HFFc6 (cell line): Measurements from ENCODE around the gene TAGAP. TPM values are rescaled to one million over a fixed set of nuclear protein-coding genes. Genes with fewer than 3 reads are reported as not detected.

Source experiments
- DNase-seq: peaks from one replicate; pipeline ENCODE4 v3.0.0-alpha.2; 2018
- H3K27ac Mint-ChIP-seq: 2 replicates; pipeline ENCODE4 v1.8.0; 2020; ENCODE audit warnings: mild to moderate bottlenecking, mixed read lengths
- H3K27me3 Mint-ChIP-seq: 2 replicates; pipeline ENCODE4 v1.8.0; 2021; ENCODE audit warnings: mild to moderate bottlenecking, moderate library complexity, mixed read lengths; ENCODE audit not compliant: insufficient read depth
- H3K36me3 Mint-ChIP-seq: 2 replicates; pipeline ENCODE4 v1.8.0; 2021; ENCODE audit warnings: low read depth, mixed read lengths
- H3K4me1 Mint-ChIP-seq: 2 replicates; pipeline ENCODE4 v1.8.0; 2020; ENCODE audit warnings: low read depth, mixed read lengths
- H3K4me3 Mint-ChIP-seq: 2 replicates; pipeline ENCODE4 v1.8.0; 2020; ENCODE audit warnings: mild to moderate bottlenecking, moderate library complexity, mixed read lengths
- H3K9me3 Mint-ChIP-seq: 2 replicates; pipeline ENCODE4 v1.8.0; 2020; ENCODE audit warnings: mild to moderate bottlenecking, mixed read lengths
- CTCF ChIP-seq: fragments of 200-600 bp; sonication (generic); IDR thresholded peaks from 2 replicates; pipeline ENCODE4 v1.5.0; 2021; ENCODE audit warnings: antibody characterized with exemption, mild to moderate bottlenecking
- total RNA-seq, 6 experiments: library from RNA; stranded (reverse); fragmentation: NEBNext Ultra II Directional; extraction: Animal tissue kit (Norgen Biotek cat#: 25700); gene quantifications; 2 replicates in 1 of 6; 3 replicates in 5 of 6; pipeline ENCODE4 v1.2.3, GENCODE V29; 2021

TAGAP gene
- total RNA-seq, 6 experiments from 2014 or later: not detected

GRCh38 chr6:159004592-159004991 lies 40.2 kb downstream of the TAGAP start:
- TF ChIP-seq CTCF: no peak
- peaks cover 22% of the 10 kb centered on the region for H3K4me1 Mint-ChIP-seq
- no peaks in the 10 kb centered on the region for H3K36me3 Mint-ChIP-seq
- H3K27ac Mint-ChIP-seq: no peak overlapping the region
- H3K9me3 Mint-ChIP-seq: no peaks in the 10 kb centered on the region
- H3K4me3 Mint-ChIP-seq: no peak overlapping the region
- no peak for DNase-seq
- no peaks in the 10 kb centered on the region; the same call in none of the 2 replicates for H3K27me3 Mint-ChIP-seq

- Mint-ChIP-seq H3K27me3 (no peaks in the 10 kb centered on the region; the same call in none of the 2 replicates), H3K4me1 (peaks cover 28% of the 10 kb centered on the region), H3K4me3 (peak overlapping the region; percentile 50), H3K27ac (peak overlapping the region; percentile 77), H3K36me3 (no peaks in the 10 kb centered on the region), H3K9me3 (no peaks in the 10 kb centered on the region)
- no peak for TF ChIP-seq CTCF
- peak; percentile 54 for DNase-seq
These were observed 42.2 kb downstream of the TAGAP start for GRCh38 chr6:159002432-159003155.

GRCh38 chr6:158999666-159000403 lies 45.0 kb downstream of the TAGAP start, which contains the start of gene RSPH3:
Gene RSPH3, minus strand, starts transcription at chr6:159000202. Its CDS starts 652 bp downstream, at chr6:158999550.
- Mint-ChIP-seq H3K9me3 (peaks cover 7% of the 10 kb centered on the region), H3K4me3 (peak within 1 kb of the TSS; percentile 96), H3K27me3 (no peaks in the 10 kb centered on the region; the same call in none of the 2 replicates), H3K36me3 (peaks cover 10% of the 10 kb centered on the region), H3K4me1 (peaks cover 40% of the 10 kb centered on the region), H3K27ac (peak within 1 kb of the TSS; percentile 90)
- peak; percentile 93 for DNase-seq
- TF ChIP-seq CTCF: peak; percentile 47

- peak overlapping the region; percentile 96 for H3K4me3 Mint-ChIP-seq
- no peaks in the 10 kb centered on the region; the same call in none of the 2 replicates for H3K27me3 Mint-ChIP-seq
- H3K9me3 Mint-ChIP-seq: peaks cover 8% of the 10 kb centered on the region
- no peak for DNase-seq
- H3K27ac Mint-ChIP-seq: peak overlapping the region; percentile 90
- H3K36me3 Mint-ChIP-seq: peaks cover 12% of the 10 kb centered on the region
- H3K4me1 Mint-ChIP-seq: peaks cover 42% of the 10 kb centered on the region
- TF ChIP-seq CTCF: no peak
These were observed 45.6 kb downstream of the TAGAP start for GRCh38 chr6:158999154-158999665.

GRCh38 chr6:158996856-158997255 lies 47.9 kb downstream of the TAGAP start:
- peaks cover 30% of the 10 kb centered on the region for H3K4me1 Mint-ChIP-seq
- no peak overlapping the region for H3K4me3 Mint-ChIP-seq
- TF ChIP-seq CTCF: no peak
- H3K36me3 Mint-ChIP-seq: peaks cover 17% of the 10 kb centered on the region
- no peak for DNase-seq
- peaks cover 8% of the 10 kb centered on the region for H3K9me3 Mint-ChIP-seq
- no peak overlapping the region for H3K27ac Mint-ChIP-seq
- H3K27me3 Mint-ChIP-seq: no peaks in the 10 kb centered on the region; the same call in 1 of the 2 replicates
